H1 (cell line): ENCODE results near the gene CLDN2. TPM values are rescaled to one million over a fixed set of nuclear protein-coding genes. Genes with fewer than 3 reads are reported as not detected.

ENCODE experiments used
- CTCF ChIA-PET: fragments of 300-600 bp; sonication (Branson Sonifier 250); formaldehyde crosslinking; loops from one replicate; lab custom pipeline; 2021; ENCODE audit not compliant: partially characterized antibody; lab: Charles Lee
- POLR2A ChIA-PET: fragments of 300-600 bp; sonication (Branson Sonifier 250); formaldehyde crosslinking; loops from one replicate; lab custom pipeline; 2021; ENCODE audit warnings: inconsistent platforms; ENCODE audit not compliant: partially characterized antibody; lab: Charles Lee
- DNase-seq, 2 experiments: peaks; one replicate each; pipeline versions ENCODE4 v3.0.0 to v3.0.0-alpha.2; 2010 to 2022; ENCODE audit warnings: low spot score in 2 of 2, low read depth in 1 of 2, mixed read lengths in 1 of 2
- FAIRE-seq: peaks from 2 replicates; lab custom pipeline; 2011; peaks lifted over from hg19 to GRCh38; lab: Jason Lieb, UNC
- H2AFZ ChIP-seq: 2 replicates; pipeline ENCODE4 v1.8.1; 2012; ENCODE audit warnings: low read length, inconsistent platforms
- H2AK5ac ChIP-seq: 2 replicates; pipeline ENCODE4 v1.6.1; 2013; ENCODE audit warnings: low read depth, low read length
- H2BK120ac ChIP-seq: replicated peaks from 2 replicates; pipeline ENCODE3; 2013; ENCODE audit warnings: low read depth, low read length, inconsistent platforms
- H2BK12ac ChIP-seq: 2 replicates; pipeline ENCODE4 v1.6.1; 2013; ENCODE audit warnings: low read depth, low read length
- H2BK15ac ChIP-seq: 2 replicates; pipeline ENCODE4 v1.6.1; 2013; ENCODE audit warnings: low read length
- H2BK20ac ChIP-seq: 2 replicates; pipeline ENCODE4 v1.6.1; 2013; ENCODE audit warnings: low read length
- H2BK5ac ChIP-seq: 2 replicates; pipeline ENCODE4 v1.6.1; 2013; ENCODE audit warnings: low read depth, low read length
- H3K14ac ChIP-seq: 2 replicates; pipeline ENCODE4 v1.6.1; 2013; ENCODE audit warnings: inconsistent platforms; ENCODE audit not compliant: insufficient read length
- H3K18ac ChIP-seq: 2 replicates; pipeline ENCODE4 v1.6.1; 2013; ENCODE audit warnings: low read length; ENCODE audit errors: extremely low read depth
- H3K23ac ChIP-seq: 2 replicates; pipeline ENCODE4 v1.6.1; 2013; ENCODE audit warnings: inconsistent platforms; ENCODE audit not compliant: insufficient read length
- H3K23me2 ChIP-seq: 2 replicates; pipeline ENCODE4 v1.6.1; 2013; ENCODE audit warnings: low read depth, low read length
- H3K27ac ChIP-seq: 2 replicates; pipeline ENCODE4 v1.6.1; 2011; ENCODE audit warnings: low read depth, low read length, inconsistent platforms
- H3K27me3 ChIP-seq, 4 experiments: replicated peaks in 1 of 4; 1 replicate in 1 of 4; 2 replicates in 3 of 4; pipeline versions ENCODE4 v1.6.1 to v1.8.1; 2011 to 2013; ENCODE audit warnings: low read length in 3 of 4, mild to moderate bottlenecking in 3 of 4, inconsistent platforms in 2 of 4, mixed read lengths in 2 of 4, moderate library complexity in 1 of 4; ENCODE audit not compliant: control insufficient read depth in 3 of 4, insufficient read depth in 3 of 4; ENCODE audit errors: extremely low read depth in 1 of 4
- H3K36me3 ChIP-seq, 4 experiments: 2 replicates each; pipeline versions ENCODE4 v1.6.1 to v1.8.1; 2011 to 2013; ENCODE audit warnings: mild to moderate bottlenecking in 4 of 4, low read length in 3 of 4, moderate library complexity in 2 of 4, control low read depth in 1 of 4, inconsistent platforms in 1 of 4; ENCODE audit not compliant: insufficient read depth in 4 of 4, control insufficient read depth in 2 of 4
- H3K4ac ChIP-seq: replicated peaks from 2 replicates; pipeline ENCODE3; 2013; ENCODE audit warnings: low read length, low read depth, mixed read lengths, inconsistent platforms; ENCODE audit not compliant: insufficient read length
- H3K4me1 ChIP-seq, 4 experiments: replicated peaks in 1 of 4; 1 replicate in 1 of 4; 2 replicates in 3 of 4; pipeline versions ENCODE4 v1.6.1 to v1.8.1; 2011 to 2013; ENCODE audit warnings: low read length in 3 of 4, inconsistent platforms in 2 of 4, mixed read lengths in 1 of 4; ENCODE audit not compliant: insufficient read depth in 4 of 4, control insufficient read depth in 3 of 4
- H3K4me2 ChIP-seq, 2 experiments: 2 replicates each; pipeline versions ENCODE4 v1.6.1 to v1.8.1; 2011 to 2013; ENCODE audit warnings: low read depth in 2 of 2, low read length in 2 of 2, control low read depth in 1 of 2, inconsistent platforms in 1 of 2, mild to moderate bottlenecking in 1 of 2; ENCODE audit not compliant: insufficient read depth in 1 of 2
- H3K4me3 ChIP-seq, 4 experiments: fragments of 200-600, 300-600 bp in 1 of 4; sonication (generic), shearing (Covaris generic), sonication (Bioruptor Twin) in 1 of 4; 2 replicates each; pipeline versions ENCODE4 v1.5.1 to v1.8.1; 2011 to 2016; ENCODE audit warnings: low read length in 4 of 4, low read depth in 3 of 4, control low read depth in 2 of 4, inconsistent platforms in 2 of 4, mild to moderate bottlenecking in 2 of 4, mixed read lengths in 1 of 4, moderate library complexity in 1 of 4; ENCODE audit not compliant: insufficient read depth in 2 of 4; ENCODE audit errors: extremely low read depth in 1 of 4
- H3K56ac ChIP-seq: replicated peaks from 2 replicates; pipeline ENCODE3; 2013; ENCODE audit warnings: low read depth, mild to moderate bottlenecking, mixed read lengths, low read length, inconsistent platforms; ENCODE audit not compliant: insufficient read length
- H3K79me1 ChIP-seq: 2 replicates; pipeline ENCODE4 v1.6.1; 2013; ENCODE audit warnings: low read depth, low read length, control low read depth
- H3K79me2 ChIP-seq, 2 experiments: 2 replicates each; pipeline versions ENCODE4 v1.6.1 to v1.8.1; 2012 to 2013; ENCODE audit warnings: low read length in 2 of 2, mild to moderate bottlenecking in 2 of 2, inconsistent platforms in 1 of 2; ENCODE audit not compliant: insufficient read depth in 2 of 2, control insufficient read depth in 1 of 2
- H3K9ac ChIP-seq, 4 experiments: replicated peaks in 1 of 4; 1 replicate in 1 of 4; 2 replicates in 3 of 4; pipeline versions ENCODE4 v1.6.1 to v1.8.1; 2011 to 2013; ENCODE audit warnings: low read depth in 3 of 4, low read length in 3 of 4, control low read depth in 2 of 4, mild to moderate bottlenecking in 2 of 4, moderate library complexity in 2 of 4, inconsistent platforms in 1 of 4; ENCODE audit errors: extremely low read depth in 1 of 4
- H3K9me3 ChIP-seq, 2 experiments: 2 replicates each; pipeline versions ENCODE4 v1.6.1 to v1.8.1; 2012 to 2013; ENCODE audit warnings: mild to moderate bottlenecking in 2 of 2, moderate library complexity in 2 of 2, control low read depth in 1 of 2, inconsistent platforms in 1 of 2, low read depth in 1 of 2, low read length in 1 of 2, mixed read lengths in 1 of 2; ENCODE audit not compliant: insufficient read depth in 2 of 2
- H4K20me1 ChIP-seq, 2 experiments: replicated peaks in 1 of 2; 2 replicates each; pipeline versions ENCODE3 to v1.8.1; 2011 to 2013; ENCODE audit warnings: inconsistent platforms in 2 of 2, low read length in 2 of 2, mild to moderate bottlenecking in 1 of 2; ENCODE audit not compliant: insufficient read depth in 2 of 2, control insufficient read depth in 1 of 2
- H4K5ac ChIP-seq: 2 replicates; pipeline ENCODE4 v1.6.1; 2013; ENCODE audit warnings: low read length, low read depth, mixed read lengths, inconsistent platforms; ENCODE audit not compliant: insufficient read length
- H4K8ac ChIP-seq: 2 replicates; pipeline ENCODE4 v1.8.0; 2013; ENCODE audit warnings: mild to moderate bottlenecking, moderate library complexity, low read length, inconsistent platforms; ENCODE audit not compliant: insufficient read depth; ENCODE audit errors: extremely low read depth
- H4K91ac ChIP-seq: replicated peaks from 2 replicates; pipeline ENCODE3; 2013; ENCODE audit warnings: low read length, mixed read lengths, inconsistent platforms; ENCODE audit not compliant: insufficient read length
- BCL11A ChIP-seq, 2 experiments: IDR thresholded peaks; one replicate each; pipeline ENCODE4 v1.6.1; 2011; ENCODE audit warnings: low read depth in 2 of 2, low read length in 2 of 2, mild to moderate bottlenecking in 2 of 2
- CBX5 ChIP-seq: fragments of 300-800, 300-1000 bp; sonication (generic); IDR thresholded peaks from 2 replicates; pipeline ENCODE4 v1.7.1; 2016; ENCODE audit warnings: antibody characterized with exemption, low read length, low read depth
- CBX8 ChIP-seq: fragments of 300-800, 300-1000 bp; sonication (generic); IDR thresholded peaks from 2 replicates; pipeline ENCODE4 v1.7.1; 2016; ENCODE audit warnings: low read depth, low read length, borderline replicate concordance
- CHD2 ChIP-seq: IDR thresholded peaks from 2 replicates; pipeline ENCODE4 v1.6.1; 2012; ENCODE audit warnings: low read length, improper control_type of control experiment
- CREB1 ChIP-seq: IDR thresholded peaks from 2 replicates; pipeline ENCODE4 v1.6.1; 2012; ENCODE audit warnings: inconsistent platforms
- GABPA ChIP-seq: IDR thresholded peaks from 2 replicates; pipeline ENCODE4 v1.6.1; 2011; ENCODE audit warnings: mild to moderate bottlenecking, low read length, moderate library complexity, borderline replicate concordance; ENCODE audit not compliant: insufficient read depth
- KDM4A ChIP-seq: IDR thresholded peaks from one replicate; pipeline ENCODE4 v1.7.1; 2012; ENCODE audit warnings: low read depth, mild to moderate bottlenecking, moderate library complexity, low read length, inconsistent platforms; ENCODE audit not compliant: severe bottlenecking
- MAFK ChIP-seq: IDR thresholded peaks from 2 replicates; pipeline ENCODE4 v1.6.1; 2012; ENCODE audit warnings: low read depth, mild to moderate bottlenecking, improper control_type of control experiment, low read length
- POU5F1 ChIP-seq: IDR thresholded peaks from 2 replicates; pipeline ENCODE4 v1.6.1; 2011; ENCODE audit warnings: low read depth, mild to moderate bottlenecking, low read length, moderate library complexity
- RXRA ChIP-seq: IDR thresholded peaks from 2 replicates; pipeline ENCODE4 v1.6.1; 2011; ENCODE audit warnings: low read depth, mild to moderate bottlenecking, low read length, moderate library complexity; ENCODE audit not compliant: insufficient read depth
- SIX5 ChIP-seq: IDR thresholded peaks from 2 replicates; pipeline ENCODE4 v1.6.1; 2011; ENCODE audit warnings: mild to moderate bottlenecking, low read depth, low read length
- SP1 ChIP-seq: IDR thresholded peaks from 2 replicates; pipeline ENCODE4 v1.6.1; 2011; ENCODE audit warnings: low read depth, low read length
- USF2 ChIP-seq: IDR thresholded peaks from 2 replicates; pipeline ENCODE4 v1.6.1; 2011; ENCODE audit warnings: low read length, improper control_type of control experiment
- WGBS, 2 experiments: shearing (Covaris generic) in 1 of 2; methylation state at CpG; one replicate each; pipeline versions ENCODE4 v1.1.6 to v1.1.7; 2013 to 2015; ENCODE audit warnings: low lambda C conversion rate in 2 of 2, mixed read lengths in 2 of 2, inconsistent platforms in 1 of 2, low coverage in 1 of 2, missing lambda C conversion rate in 1 of 2; ENCODE audit not compliant: insufficient replicate concordance in 2 of 2, insufficient coverage in 1 of 2, insufficient read length in 1 of 2; ENCODE audit errors: extremely low coverage in 1 of 2, missing lambda C conversion rate in 1 of 2; 5-methylcytosine and 5-hydroxymethylcytosine counted together
- polyA plus RNA-seq, 7 experiments: library from polyadenylated mRNA; depleted of rRNA in 3 of 7; stranded (reverse) in 5 of 7; unstranded in 2 of 7; fragments of >200 nt in 5 of 7; fragments of 200-250 nt in 2 of 7; gene quantifications; 1 replicate in 5 of 7; 2 replicates in 1 of 7; 4 replicates in 1 of 7; pipeline versions ENCODE4 v1.2.1 to v1.2.3, GENCODE V29; 2011 to 2013; ENCODE audit warnings: missing spikeins in 2 of 7, mixed read lengths in 2 of 7
- total RNA-seq: library from RNA; stranded (reverse); fragmentation: NEBNext Ultra II Directional; extraction: Animal tissue kit (Norgen Biotek cat#: 25700); gene quantifications from 2 replicates; pipeline ENCODE4 v1.2.1, GENCODE V29; 2021

The CLDN2 gene
- total and polyA plus RNA-seq, 2 of the 8 experiments (the other 6 are each of a cell fraction or from before 2014, with no cell fraction given), result 0.02 TPM; not detected in 1

- WGBS, 2 experiments, result 81% methylated on average over 3 of the region's 5 CpGs; no CpG with 5 or more reads in 1 of the 2 experiments
- Histone ChIP-seq H3K27me3 (no peaks in the 10 kb centered on the region), H2BK5ac (no peak overlapping the region), H2BK20ac (no peak overlapping the region), H3K9ac (no peak overlapping the region), H3K18ac (no peak overlapping the region), H3K27ac (no peak overlapping the region), H4K8ac (no peak overlapping the region), H3K4me2 (no peak overlapping the region), H2BK120ac (no peak overlapping the region), H3K4me3 (no peak overlapping the region), H3K36me3 (no peaks in the 10 kb centered on the region), H2BK15ac (no peak overlapping the region), H3K79me2 (no peaks in the 10 kb centered on the region), H3K56ac (no peak overlapping the region), H3K79me1 (no peaks in the 10 kb centered on the region), H2AK5ac (no peak overlapping the region), H4K91ac (no peak overlapping the region), H3K23ac (no peak overlapping the region), H2AFZ (no peak overlapping the region), H4K20me1 (no peaks in the 10 kb centered on the region), H3K4me1 (no peaks in the 10 kb centered on the region; a peak in 1 of 7 replicates), H3K23me2 (no peaks in the 10 kb centered on the region), H2BK12ac (no peak overlapping the region), H3K4ac (no peak overlapping the region), H4K5ac (no peak overlapping the region), H3K9me3 (no peaks in the 10 kb centered on the region), H3K14ac (no peak overlapping the region)
- DNase-seq, result no peak
- ChIA-PET POLR2A (no interaction called here), CTCF (interaction anchor here (0.5 to 5.6 kb wide), 8 partner anchors 11 to 147 kb away, joined by 3 to 35 read pairs (median 3); no protein-coding TSS in a partner anchor)
- FAIRE-seq, result no peak
- no peak for TF ChIP-seq BCL11A (IDR thresholded peaks at IDR 0.05; ENCODE audit: low read depth in 2 of 2, low read length in 2 of 2)
- no peak for TF ChIP-seq SIX5
- TF ChIP-seq CREB1, result no peak
- TF ChIP-seq CBX5, result no peak
- no peak for TF ChIP-seq MAFK
- TF ChIP-seq KDM4A, result no peak
- no peak for TF ChIP-seq GABPA
- no peak for TF ChIP-seq CHD2
- TF ChIP-seq CBX8, result no peak
- no peak for TF ChIP-seq RXRA
- TF ChIP-seq POU5F1, result no peak
- TF ChIP-seq SP1, result no peak
- no peak for TF ChIP-seq USF2
Measured at GRCh38 chrX:106903856-106904528, 16.2 kb upstream of the CLDN2 start.
